ENCODE results near the gene NEGR1.

The NEGR1 gene

GRCh38 chr1:71577451-71578131 lies 704.7 kb downstream of the NEGR1 start:
- H3K27me3 ChIP-seq (replicated peaks; ENCODE audit: control insufficient read depth, insufficient read depth, low read length, poor library complexity, severe bottlenecking), result no peaks in the 10 kb centered on the region
- H3K27ac ChIP-seq (ENCODE audit: insufficient read depth, low read length, poor library complexity, severe bottlenecking), result no peak overlapping the region
- H3K4me3 ChIP-seq (ENCODE audit: insufficient read depth, low read depth, low read length, poor library complexity, severe bottlenecking), result no peak overlapping the region
- no peaks in the 10 kb centered on the region for H3K36me3 ChIP-seq (ENCODE audit: control insufficient read depth, insufficient read depth, low read length)
- no peaks in the 10 kb centered on the region for H3K9me3 ChIP-seq (ENCODE audit: control insufficient read depth, low read length)
- DNase-seq, result no peak
- no peaks in the 10 kb centered on the region for H3K4me1 ChIP-seq (ENCODE audit: control insufficient read depth, insufficient read depth, low read length, poor library complexity, severe bottlenecking)

- Histone ChIP-seq H3K9me3 (ENCODE audit: control insufficient read depth, low read length) (no peaks in the 10 kb centered on the region), H3K27me3 (replicated peaks; ENCODE audit: control insufficient read depth, insufficient read depth, low read length, poor library complexity, severe bottlenecking) (peaks cover 1% of the 10 kb centered on the region), H3K4me3 (ENCODE audit: insufficient read depth, low read depth, low read length, poor library complexity, severe bottlenecking) (no peak overlapping the region), H3K36me3 (ENCODE audit: control insufficient read depth, insufficient read depth, low read length) (no peaks in the 10 kb centered on the region), H3K4me1 (ENCODE audit: control insufficient read depth, insufficient read depth, low read length, poor library complexity, severe bottlenecking) (no peaks in the 10 kb centered on the region), H3K27ac (ENCODE audit: insufficient read depth, low read length, poor library complexity, severe bottlenecking) (no peak overlapping the region)
- no peak for DNase-seq
Observed at GRCh38 chr1:71572038-71572437, 710.3 kb downstream of the NEGR1 start.

- H3K4me3 ChIP-seq (ENCODE audit: insufficient read depth, low read depth, low read length, poor library complexity, severe bottlenecking), result no peak overlapping the region
- H3K27me3 ChIP-seq (replicated peaks; ENCODE audit: control insufficient read depth, insufficient read depth, low read length, poor library complexity, severe bottlenecking), result peaks cover 3% of the 10 kb centered on the region
- no peaks in the 10 kb centered on the region for H3K9me3 ChIP-seq (ENCODE audit: control insufficient read depth, low read length)
- H3K4me1 ChIP-seq (ENCODE audit: control insufficient read depth, insufficient read depth, low read length, poor library complexity, severe bottlenecking), result no peaks in the 10 kb centered on the region
- no peak for DNase-seq
- no peak overlapping the region for H3K27ac ChIP-seq (ENCODE audit: insufficient read depth, low read length, poor library complexity, severe bottlenecking)
- H3K36me3 ChIP-seq (ENCODE audit: control insufficient read depth, insufficient read depth, low read length), result no peaks in the 10 kb centered on the region
Observed at GRCh38 chr1:71566413-71566812, 715.9 kb downstream of the NEGR1 start.

GRCh38 chr1:71565831-71566230 lies 716.5 kb downstream of the NEGR1 start:
- peaks cover 3% of the 10 kb centered on the region for H3K27me3 ChIP-seq (replicated peaks; ENCODE audit: control insufficient read depth, insufficient read depth, low read length, poor library complexity, severe bottlenecking)
- no peak for DNase-seq
- no peaks in the 10 kb centered on the region for H3K36me3 ChIP-seq (ENCODE audit: control insufficient read depth, insufficient read depth, low read length)
- H3K27ac ChIP-seq (ENCODE audit: insufficient read depth, low read length, poor library complexity, severe bottlenecking), result no peak overlapping the region
- no peak overlapping the region for H3K4me3 ChIP-seq (ENCODE audit: insufficient read depth, low read depth, low read length, poor library complexity, severe bottlenecking)
- H3K4me1 ChIP-seq (ENCODE audit: control insufficient read depth, insufficient read depth, low read length, poor library complexity, severe bottlenecking), result no peaks in the 10 kb centered on the region
- H3K9me3 ChIP-seq (ENCODE audit: control insufficient read depth, low read length), result no peaks in the 10 kb centered on the region

- DNase-seq, result no peak
- Histone ChIP-seq H3K4me1 (ENCODE audit: control insufficient read depth, insufficient read depth, low read length, poor library complexity, severe bottlenecking) (no peaks in the 10 kb centered on the region), H3K4me3 (ENCODE audit: insufficient read depth, low read depth, low read length, poor library complexity, severe bottlenecking) (no peak overlapping the region), H3K27me3 (replicated peaks; ENCODE audit: control insufficient read depth, insufficient read depth, low read length, poor library complexity, severe bottlenecking) (peaks cover 3% of the 10 kb centered on the region), H3K9me3 (ENCODE audit: control insufficient read depth, low read length) (no peaks in the 10 kb centered on the region), H3K27ac (ENCODE audit: insufficient read depth, low read length, poor library complexity, severe bottlenecking) (no peak overlapping the region), H3K36me3 (ENCODE audit: control insufficient read depth, insufficient read depth, low read length) (no peaks in the 10 kb centered on the region)
Observed at GRCh38 chr1:71565262-71565661, 717.1 kb downstream of the NEGR1 start.

- no peak for DNase-seq
- H3K36me3 ChIP-seq (ENCODE audit: control insufficient read depth, insufficient read depth, low read length), result no peaks in the 10 kb centered on the region
- H3K27me3 ChIP-seq (replicated peaks; ENCODE audit: control insufficient read depth, insufficient read depth, low read length, poor library complexity, severe bottlenecking), result peaks cover 3% of the 10 kb centered on the region
- no peak overlapping the region for H3K4me3 ChIP-seq (ENCODE audit: insufficient read depth, low read depth, low read length, poor library complexity, severe bottlenecking)
- H3K27ac ChIP-seq (ENCODE audit: insufficient read depth, low read length, poor library complexity, severe bottlenecking), result no peak overlapping the region
- no peaks in the 10 kb centered on the region for H3K4me1 ChIP-seq (ENCODE audit: control insufficient read depth, insufficient read depth, low read length, poor library complexity, severe bottlenecking)
- H3K9me3 ChIP-seq (ENCODE audit: control insufficient read depth, low read length), result no peaks in the 10 kb centered on the region
Observed at GRCh38 chr1:71562298-71562697, 720.0 kb downstream of the NEGR1 start.

GRCh38 chr1:71561729-71562128 lies 720.6 kb downstream of the NEGR1 start:
- no peaks in the 10 kb centered on the region for H3K9me3 ChIP-seq (ENCODE audit: control insufficient read depth, low read length)
- DNase-seq, result no peak
- H3K36me3 ChIP-seq (ENCODE audit: control insufficient read depth, insufficient read depth, low read length), result no peaks in the 10 kb centered on the region
- H3K4me1 ChIP-seq (ENCODE audit: control insufficient read depth, insufficient read depth, low read length, poor library complexity, severe bottlenecking), result no peaks in the 10 kb centered on the region
- no peak overlapping the region for H3K4me3 ChIP-seq (ENCODE audit: insufficient read depth, low read depth, low read length, poor library complexity, severe bottlenecking)
- no peaks in the 10 kb centered on the region for H3K27me3 ChIP-seq (replicated peaks; ENCODE audit: control insufficient read depth, insufficient read depth, low read length, poor library complexity, severe bottlenecking)
- no peak overlapping the region for H3K27ac ChIP-seq (ENCODE audit: insufficient read depth, low read length, poor library complexity, severe bottlenecking)

GRCh38 chr1:71561206-71561605 lies 721.1 kb downstream of the NEGR1 start:
- no peak for DNase-seq
- Histone ChIP-seq H3K27me3 (replicated peaks; ENCODE audit: control insufficient read depth, insufficient read depth, low read length, poor library complexity, severe bottlenecking) (no peaks in the 10 kb centered on the region), H3K9me3 (ENCODE audit: control insufficient read depth, low read length) (no peaks in the 10 kb centered on the region), H3K4me3 (ENCODE audit: insufficient read depth, low read depth, low read length, poor library complexity, severe bottlenecking) (no peak overlapping the region), H3K4me1 (ENCODE audit: control insufficient read depth, insufficient read depth, low read length, poor library complexity, severe bottlenecking) (no peaks in the 10 kb centered on the region), H3K36me3 (ENCODE audit: control insufficient read depth, insufficient read depth, low read length) (no peaks in the 10 kb centered on the region), H3K27ac (ENCODE audit: insufficient read depth, low read length, poor library complexity, severe bottlenecking) (no peak overlapping the region)

GRCh38 chr1:71559880-71560279 lies 722.5 kb downstream of the NEGR1 start:
- Histone ChIP-seq H3K27me3 (replicated peaks; ENCODE audit: control insufficient read depth, insufficient read depth, low read length, poor library complexity, severe bottlenecking) (no peaks in the 10 kb centered on the region), H3K36me3 (ENCODE audit: control insufficient read depth, insufficient read depth, low read length) (no peaks in the 10 kb centered on the region), H3K4me3 (ENCODE audit: insufficient read depth, low read depth, low read length, poor library complexity, severe bottlenecking) (no peak overlapping the region), H3K9me3 (ENCODE audit: control insufficient read depth, low read length) (no peaks in the 10 kb centered on the region), H3K27ac (ENCODE audit: insufficient read depth, low read length, poor library complexity, severe bottlenecking) (no peak overlapping the region), H3K4me1 (ENCODE audit: control insufficient read depth, insufficient read depth, low read length, poor library complexity, severe bottlenecking) (no peaks in the 10 kb centered on the region)
- DNase-seq, result no peak

- no peaks in the 10 kb centered on the region for H3K4me1 ChIP-seq (ENCODE audit: control insufficient read depth, insufficient read depth, low read length, poor library complexity, severe bottlenecking)
- H3K9me3 ChIP-seq (ENCODE audit: control insufficient read depth, low read length), result no peaks in the 10 kb centered on the region
- no peaks in the 10 kb centered on the region for H3K36me3 ChIP-seq (ENCODE audit: control insufficient read depth, insufficient read depth, low read length)
- DNase-seq, result no peak
- H3K27ac ChIP-seq (ENCODE audit: insufficient read depth, low read length, poor library complexity, severe bottlenecking), result no peak overlapping the region
- H3K27me3 ChIP-seq (replicated peaks; ENCODE audit: control insufficient read depth, insufficient read depth, low read length, poor library complexity, severe bottlenecking), result no peaks in the 10 kb centered on the region
- no peak overlapping the region for H3K4me3 ChIP-seq (ENCODE audit: insufficient read depth, low read depth, low read length, poor library complexity, severe bottlenecking)
Observed at GRCh38 chr1:71557138-71557537, 725.2 kb downstream of the NEGR1 start.

All from effector memory CD4-positive, alpha-beta T cell (primary cell).